IMR-90 (cell line): ENCODE data around the gene SPPL3. TPM values are rescaled to one million over a fixed set of nuclear protein-coding genes. Genes with fewer than 3 reads are reported as not detected.

Source experiments
- ATAC-seq: fragments of 200-7000 bp; cut with Tn5 transposase; 2 replicates; pipeline ENCODE4 v1.9.1; 2020; ENCODE audit warnings: low read depth, mild to moderate bottlenecking, moderate library complexity
- BruUV-seq: library from RNA; stranded (reverse); fragments of 400-500 nt; replicated peaks from 2 replicates; lab custom pipeline; 2021; lab: Mats Ljungman, UMichigan
- CTCF ChIA-PET: fragments of 300-600 bp; formaldehyde crosslinking; extraction: SDS; loops from one replicate; lab custom pipeline; 2021; ENCODE audit warnings: antibody characterized with exemption; lab: Yijun Ruan, JAX
- POLR2A ChIA-PET: fragments of 300-600 bp; sonication (Branson Sonifier 250); formaldehyde crosslinking; loops from one replicate; lab custom pipeline; 2022; ENCODE audit warnings: antibody characterized with exemption; ENCODE audit not compliant: unreplicated experiment; lab: Charles Lee
- DNase-seq: peaks from one replicate; pipeline ENCODE4 v3.0.0; 2013
- H2AFZ ChIP-seq: replicated peaks from 2 replicates; pipeline ENCODE3; 2013; ENCODE audit warnings: low read length, mild to moderate bottlenecking; ENCODE audit not compliant: poor library complexity
- H2AK5ac ChIP-seq: 2 replicates; pipeline ENCODE4 v1.6.1; 2013; ENCODE audit warnings: low read depth, low read length, inconsistent platforms
- H2AK9ac ChIP-seq: replicated peaks from 2 replicates; pipeline ENCODE3; 2013; ENCODE audit warnings: mild to moderate bottlenecking, low read depth, low read length, moderate library complexity; ENCODE audit not compliant: poor library complexity
- H2BK120ac ChIP-seq: 2 replicates; pipeline ENCODE4 v1.6.1; 2013; ENCODE audit warnings: low read depth, low read length, inconsistent platforms
- H2BK15ac ChIP-seq: 3 replicates; pipeline ENCODE4 v1.6.1; 2013; ENCODE audit warnings: low read depth, low read length, inconsistent platforms
- H2BK20ac ChIP-seq: 2 replicates; pipeline ENCODE4 v1.6.1; 2013; ENCODE audit warnings: low read depth, mild to moderate bottlenecking, inconsistent platforms, low read length, moderate library complexity
- H2BK5ac ChIP-seq: 2 replicates; pipeline ENCODE4 v1.6.1; 2013; ENCODE audit warnings: mild to moderate bottlenecking, low read depth, low read length, inconsistent platforms; ENCODE audit not compliant: poor library complexity, severe bottlenecking
- H3K14ac ChIP-seq: replicated peaks from 2 replicates; pipeline ENCODE4 v1.6.1; 2013; ENCODE audit warnings: low read depth, low read length, inconsistent platforms
- H3K18ac ChIP-seq: 2 replicates; pipeline ENCODE4 v1.6.1; 2013; ENCODE audit warnings: low read depth, low read length, control low read depth
- H3K23ac ChIP-seq: 2 replicates; pipeline ENCODE4 v1.6.1; 2013; ENCODE audit warnings: low read depth, low read length, inconsistent platforms
- H3K27ac ChIP-seq: 2 replicates; pipeline ENCODE4 v1.5.1; 2013; ENCODE audit warnings: mild to moderate bottlenecking, control low read depth, low read length; ENCODE audit not compliant: insufficient read depth
- H3K27me3 ChIP-seq: 2 replicates; pipeline ENCODE4 v1.6.1; 2013; ENCODE audit warnings: low read length; ENCODE audit not compliant: control insufficient read depth, insufficient read depth
- H3K36me3 ChIP-seq: 2 replicates; pipeline ENCODE4 v1.6.1; 2013; ENCODE audit warnings: low read length, mixed read lengths; ENCODE audit not compliant: control insufficient read depth, insufficient read depth
- H3K4ac ChIP-seq: 2 replicates; pipeline ENCODE4 v1.6.1; 2013; ENCODE audit warnings: low read depth, low read length, inconsistent platforms
- H3K4me1 ChIP-seq: 2 replicates; pipeline ENCODE4 v1.6.1; 2013; ENCODE audit warnings: low read length, mixed read lengths; ENCODE audit not compliant: control insufficient read depth, insufficient read depth
- H3K4me2 ChIP-seq: 2 replicates; pipeline ENCODE4 v1.6.1; 2013; ENCODE audit warnings: low read depth, mild to moderate bottlenecking, control low read depth, low read length, moderate library complexity
- H3K4me3 ChIP-seq: 2 replicates; pipeline ENCODE4 v1.5.1; 2013; ENCODE audit warnings: low read depth, mild to moderate bottlenecking, control low read depth, low read length, moderate library complexity; ENCODE audit not compliant: insufficient read depth
- H3K56ac ChIP-seq: 2 replicates; pipeline ENCODE4 v1.6.1; 2013; ENCODE audit warnings: low read length, inconsistent platforms; ENCODE audit not compliant: insufficient read depth; ENCODE audit errors: extremely low read depth
- H3K79me1 ChIP-seq, 2 experiments: 2 replicates each; pipeline ENCODE4 v1.6.1; 2013; ENCODE audit warnings: low read length in 2 of 2, inconsistent platforms in 1 of 2, low read depth in 1 of 2
- H3K9ac ChIP-seq: 2 replicates; pipeline ENCODE4 v1.6.1; 2013; ENCODE audit warnings: low read depth, low read length, control low read depth
- H3K9me1 ChIP-seq: 2 replicates; pipeline ENCODE4 v1.6.1; 2013; ENCODE audit warnings: low read length, inconsistent platforms; ENCODE audit not compliant: insufficient read depth
- H3K9me3 ChIP-seq: 2 replicates; pipeline ENCODE4 v1.6.1; 2013; ENCODE audit warnings: low read length; ENCODE audit not compliant: control insufficient read depth, insufficient read depth
- H4K20me1 ChIP-seq: 2 replicates; pipeline ENCODE4 v1.6.1; 2013; ENCODE audit warnings: low read length, inconsistent platforms; ENCODE audit not compliant: insufficient read depth
- H4K5ac ChIP-seq: 2 replicates; pipeline ENCODE4 v1.6.1; 2013; ENCODE audit warnings: mild to moderate bottlenecking, low read depth, low read length, control low read depth
- H4K8ac ChIP-seq, 2 experiments: 2 replicates each; pipeline ENCODE4 v1.6.1; 2013; ENCODE audit warnings: low read depth in 2 of 2, low read length in 2 of 2, control low read depth in 1 of 2, inconsistent platforms in 1 of 2
- H4K91ac ChIP-seq: 2 replicates; pipeline ENCODE4 v1.6.1; 2013; ENCODE audit warnings: low read depth, low read length, inconsistent platforms; ENCODE audit not compliant: insufficient read depth
- BHLHE40 ChIP-seq: fragments of 150-350 bp; IDR thresholded peaks from 2 replicates; pipeline ENCODE4 v1.6.1; 2016; ENCODE audit warnings: mild to moderate bottlenecking, low read depth, low read length
- CEBPB ChIP-seq: IDR thresholded peaks from 2 replicates; pipeline ENCODE4 v1.6.1; 2012; ENCODE audit warnings: low read depth, low read length, improper control_type of control experiment
- CHD1 ChIP-seq: IDR thresholded peaks from 2 replicates; pipeline ENCODE4 v1.6.1; 2012; ENCODE audit warnings: low read depth, low read length, improper control_type of control experiment
- CTCF ChIP-seq: conservative IDR thresholded peaks from 2 replicates; pipeline ENCODE4 v1.5.1; 2012; ENCODE audit warnings: mild to moderate bottlenecking, low read depth, low read length, improper control_type of control experiment
- ELK1 ChIP-seq: fragments of 150-350 bp; IDR thresholded peaks from 2 replicates; pipeline ENCODE4 v1.6.1; 2016; ENCODE audit warnings: low read depth, mild to moderate bottlenecking, low read length, moderate library complexity, borderline replicate concordance
- FOS ChIP-seq: fragments of 150-350 bp; IDR thresholded peaks from 2 replicates; pipeline ENCODE4 v1.6.1; 2016; ENCODE audit warnings: low read depth, low read length
- MAFK ChIP-seq: IDR thresholded peaks from 2 replicates; pipeline ENCODE4 v1.6.1; 2012; ENCODE audit warnings: low read depth, low read length, improper control_type of control experiment
- MAZ ChIP-seq: IDR thresholded peaks from 2 replicates; pipeline ENCODE4 v1.6.1; 2012; ENCODE audit warnings: low read depth, mild to moderate bottlenecking, low read length, improper control_type of control experiment, moderate library complexity, borderline replicate concordance
- MXI1 ChIP-seq: IDR thresholded peaks from 2 replicates; pipeline ENCODE4 v1.6.1; 2012; ENCODE audit warnings: low read depth, mild to moderate bottlenecking, low read length, moderate library complexity, borderline replicate concordance
- NFE2L2 ChIP-seq: fragments of 150-350 bp; IDR thresholded peaks from 2 replicates; pipeline ENCODE4 v1.6.1; 2016; ENCODE audit warnings: low read depth, mild to moderate bottlenecking, low read length
- POLR2A ChIP-seq: IDR thresholded peaks from 2 replicates; pipeline ENCODE4 v1.6.1; 2012; ENCODE audit warnings: mild to moderate bottlenecking, low read depth, low read length
- RAD21 ChIP-seq: IDR thresholded peaks from 2 replicates; pipeline ENCODE4 v1.6.1; 2012; ENCODE audit warnings: low read length, improper control_type of control experiment
- RCOR1 ChIP-seq: IDR thresholded peaks from 2 replicates; pipeline ENCODE4 v1.6.1; 2012; ENCODE audit warnings: mild to moderate bottlenecking, low read length, improper control_type of control experiment; ENCODE audit not compliant: insufficient replicate concordance
- RFX5 ChIP-seq: IDR thresholded peaks from 2 replicates; pipeline ENCODE4 v1.8.0; 2012; ENCODE audit warnings: low read depth, mild to moderate bottlenecking, low read length, moderate library complexity
- SMC3 ChIP-seq: fragments of 150-350 bp; IDR thresholded peaks from 2 replicates; pipeline ENCODE4 v1.6.1; 2016; ENCODE audit warnings: low read depth, mild to moderate bottlenecking, antibody characterized with exemption, low read length, moderate library complexity
- USF2 ChIP-seq: fragments of 150-350 bp; IDR thresholded peaks from 2 replicates; pipeline ENCODE4 v1.6.1; 2017; ENCODE audit warnings: mild to moderate bottlenecking, antibody characterized with exemption, low read length, low read depth
- WGBS, 2 experiments: methylation state at CpG; one replicate each; pipeline versions ENCODE4 v1.1.5 to v1.1.7; 2013; ENCODE audit warnings: missing lambda C conversion rate in 2 of 2; ENCODE audit not compliant: insufficient read length in 1 of 2; ENCODE audit errors: extremely low coverage in 2 of 2; 5-methylcytosine and 5-hydroxymethylcytosine counted together
- dilution Hi-C: fragments of 300-500 bp; cut with HindIII; formaldehyde crosslinking; loops from one replicate; pipeline ENCODE4 v1.14.3; 2018; ENCODE audit warnings: low sequenced_read_pairs; ENCODE audit not compliant: unreplicated experiment
- in situ Hi-C: fragments of 300-500 bp; cut with MboI; formaldehyde crosslinking; loops from 3 replicates; pipeline ENCODE4 v1.14.3; 2019; ENCODE audit warnings: low sequenced_read_pairs, inconsistent platforms, mixed read lengths
- intact Hi-C: fragments of 100-400 bp; cut with micrococcal nuclease; formaldehyde crosslinking; loops from 2 replicates; pipeline ENCODE4 v1.10.0; 2022
- polyA plus RNA-seq, 3 experiments: library from polyadenylated mRNA; depleted of rRNA; stranded (reverse); fragments of >200 nt; gene quantifications; 2 replicates each; pipeline ENCODE4 v1.2.3, GENCODE V29; 2012; ENCODE audit warnings: low replicate concordance in 1 of 3
- total RNA-seq: library from RNA; depleted of rRNA; stranded (reverse); fragments of >200 nt; gene quantifications from 2 replicates; pipeline ENCODE4 v1.2.3, GENCODE V29; 2012

SPPL3 gene
- total and polyA plus RNA-seq, 2 of the 4 experiments (the other 2 are of a cell fraction): 1.6 to 18.0 TPM

- Histone ChIP-seq H3K79me1 (peaks cover 6 to 11% of the 10 kb centered on the region in 2 experiments; a peak in 3 of 4 replicates), H3K9me1 (no peaks in the 10 kb centered on the region; the same call in 1 of the 2 replicates), H4K8ac (no peak overlapping the region), H2AFZ (no peak overlapping the region), H3K36me3 (peaks cover 9% of the 10 kb centered on the region), H2AK9ac (no peak overlapping the region), H3K9ac (no peak overlapping the region), H3K27me3 (no peaks in the 10 kb centered on the region), H3K4me2 (no peak overlapping the region), H3K27ac (no peak overlapping the region), H3K56ac (no peak overlapping the region), H3K9me3 (no peaks in the 10 kb centered on the region), H2BK20ac (no peak overlapping the region), H3K4me3 (no peak overlapping the region), H3K18ac (no peak overlapping the region), H2BK5ac (no peak overlapping the region), H3K4ac (no peak overlapping the region), H3K23ac (no peak overlapping the region), H3K4me1 (peaks cover 2% of the 10 kb centered on the region; the same call in 1 of the 2 replicates), H2BK15ac (no peak overlapping the region), H4K20me1 (no peaks in the 10 kb centered on the region; the same call in 1 of the 2 replicates), H4K91ac (no peak overlapping the region), H4K5ac (no peak overlapping the region), H3K14ac (no peak overlapping the region), H2BK120ac (no peak overlapping the region), H2AK5ac (no peak overlapping the region)
- in situ Hi-C loops (no loop called here), dilution Hi-C loops (no loop called here), intact Hi-C loops (no loop called here)
- ChIA-PET CTCF (interaction anchor here (0.7 kb wide), 1 partner anchor 165 kb away, joined by 3 read pairs; no protein-coding TSS in a partner anchor), POLR2A (no interaction called here)
- no CpG with 5 or more reads among the region's 3 CpGs for WGBS, 2 experiments
- no TSS peak for BruUV-seq
- TF ChIP-seq CTCF (no peak), ELK1 (no peak), MAFK (no peak), CEBPB (no peak), POLR2A (no peak), NFE2L2 (no peak), BHLHE40 (no peak), SMC3 (no peak), USF2 (no peak), MXI1 (no peak), CHD1 (no peak), MAZ (no peak), RAD21 (no peak), FOS (no peak), RFX5 (no peak), RCOR1 (no peak)
- DNase-seq (no peak), ATAC-seq (no peak)
These were observed 119.4 kb downstream of the SPPL3 start for GRCh38 chr12:120784804-120785203.
